Adipocyte (in vitro differentiated cells): ENCODE measurements around the gene PMEPA1.

Experiments used
- DNase-seq: peaks from one replicate; pipeline ENCODE4 v3.0.0-alpha.2; 2015; ENCODE audit warnings: low read depth
- H3K27me3 ChIP-seq: replicated peaks from 2 replicates; pipeline ENCODE4 v1.7.0; 2013; ENCODE audit warnings: mild to moderate bottlenecking, low read length, moderate library complexity; ENCODE audit not compliant: control insufficient read depth, insufficient read depth
- H3K36me3 ChIP-seq: 2 replicates; pipeline ENCODE4 v1.7.0; 2013; ENCODE audit warnings: low read length, mild to moderate bottlenecking, moderate library complexity; ENCODE audit not compliant: control insufficient read depth, insufficient read depth, severe bottlenecking
- H3K4me1 ChIP-seq: 2 replicates; pipeline ENCODE4 v1.7.0; 2013; ENCODE audit warnings: mild to moderate bottlenecking, low read length, moderate library complexity; ENCODE audit not compliant: control insufficient read depth, insufficient read depth
- H3K4me3 ChIP-seq: 2 replicates; pipeline ENCODE4 v1.7.0; 2013; ENCODE audit warnings: mild to moderate bottlenecking, low read length, moderate library complexity
- H3K9ac ChIP-seq: 2 replicates; pipeline ENCODE4 v1.7.0; 2013; ENCODE audit warnings: mild to moderate bottlenecking, low read length, moderate library complexity
- H3K9me3 ChIP-seq: 2 replicates; pipeline ENCODE4 v1.7.0; 2013; ENCODE audit warnings: mild to moderate bottlenecking, low read length, moderate library complexity; ENCODE audit not compliant: control insufficient read depth

The PMEPA1 gene

DNA sequence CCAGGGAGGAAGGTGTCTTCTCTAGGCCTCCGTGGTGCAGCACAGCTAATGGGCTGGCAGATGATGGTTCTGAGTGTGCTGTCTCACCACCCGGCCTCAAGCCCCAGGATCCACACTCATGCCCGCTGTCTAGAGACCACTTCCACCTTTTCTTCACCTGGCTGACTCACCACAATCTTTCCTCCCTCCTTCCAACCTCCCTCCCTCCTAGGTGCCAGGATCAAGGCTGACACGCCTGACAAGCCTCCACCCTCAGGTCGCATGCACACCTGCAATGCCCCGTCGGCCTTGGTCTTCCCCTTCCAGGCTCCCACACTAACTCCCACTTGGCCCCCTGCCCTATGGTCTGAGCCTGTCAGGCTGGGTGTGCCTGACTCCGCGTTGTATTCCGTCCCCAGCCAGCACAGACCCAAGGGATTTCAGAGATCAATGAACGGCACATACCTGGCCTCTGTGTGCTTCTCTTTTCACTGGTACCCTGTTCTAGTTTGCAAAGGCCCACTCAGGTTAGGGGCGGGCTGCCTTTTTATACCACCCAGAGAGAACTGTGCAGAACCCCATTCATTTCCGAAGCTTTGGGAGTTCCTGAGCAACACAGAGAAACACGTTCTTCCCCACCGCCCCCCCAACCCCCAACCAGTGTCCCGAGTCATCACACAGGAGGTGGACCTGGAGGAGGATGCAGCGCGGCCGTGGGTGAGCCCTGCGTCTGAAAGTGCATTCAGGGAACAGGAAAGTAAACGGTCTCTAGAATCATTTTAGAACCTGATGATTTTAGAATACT lies 39.3 kb downstream of the PMEPA1 start:
- Histone ChIP-seq H3K4me1 (no peaks in the 10 kb centered on the region), H3K4me3 (no peak overlapping the region), H3K36me3 (no peaks in the 10 kb centered on the region), H3K9me3 (no peaks in the 10 kb centered on the region), H3K9ac (no peak overlapping the region), H3K27me3 (no peaks in the 10 kb centered on the region)
- DNase-seq, result no peak

DNA sequence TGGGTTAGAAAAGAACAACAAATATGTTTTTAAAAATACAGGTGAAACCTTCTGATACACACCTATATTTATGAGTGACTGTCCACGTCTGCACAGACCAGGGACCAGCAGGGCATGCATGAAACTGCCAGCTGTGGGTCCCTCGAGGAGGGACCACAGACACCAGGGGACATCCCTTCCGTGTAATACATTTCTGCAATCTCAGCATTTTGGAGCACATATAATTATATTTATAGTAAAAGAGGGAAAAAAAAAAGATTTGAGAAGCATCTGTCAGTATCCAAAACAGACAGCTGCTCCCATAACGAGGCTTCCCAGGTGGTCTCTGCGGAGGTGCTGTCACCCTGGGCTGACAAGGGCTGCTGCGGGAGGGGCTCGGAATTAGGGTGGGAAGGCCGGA lies 40.2 kb downstream of the PMEPA1 start:
- no peak overlapping the region for H3K9ac ChIP-seq

DNA sequence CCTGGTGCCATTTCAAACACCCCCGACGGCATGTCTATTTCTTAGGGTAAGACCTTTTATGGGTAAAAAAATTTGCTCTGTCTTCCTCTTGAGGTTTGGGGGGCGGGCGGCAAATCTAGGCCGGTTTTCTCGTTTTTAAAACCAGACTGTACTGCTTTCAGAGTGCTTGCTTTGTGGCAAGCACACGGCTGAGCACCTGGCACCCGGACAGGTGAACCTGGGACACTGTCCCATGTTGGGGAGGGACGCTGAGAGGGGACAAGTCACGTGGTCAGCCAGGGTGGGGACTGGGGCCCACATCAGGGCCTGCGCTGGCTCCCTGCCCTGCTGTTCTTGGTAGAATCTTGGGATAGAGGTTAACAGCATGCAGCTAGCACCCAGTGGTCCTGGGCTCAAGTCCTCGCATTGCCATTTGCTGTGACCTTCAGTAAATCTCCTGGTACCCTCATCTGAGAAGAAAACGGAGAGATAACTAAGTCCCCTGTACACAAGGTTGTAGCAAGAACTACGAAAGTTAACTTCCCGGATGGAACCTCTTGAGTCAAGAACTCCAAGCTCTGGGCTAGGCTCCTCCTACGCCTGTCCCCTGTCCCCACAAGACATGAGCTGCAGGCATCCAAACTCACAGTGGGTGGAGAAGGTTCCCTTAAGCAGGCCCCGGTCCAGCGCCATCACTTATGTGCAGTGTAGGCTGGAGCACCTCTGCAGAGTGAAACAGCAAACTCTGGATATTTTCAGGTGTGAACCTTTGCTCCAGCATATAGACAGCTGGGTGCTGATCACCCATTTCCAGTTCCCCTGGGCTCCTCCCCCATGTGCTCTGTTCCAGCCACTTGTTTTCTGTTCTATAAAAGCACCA lies 41.7 kb downstream of the PMEPA1 start:
- H3K36me3 ChIP-seq, result no peaks in the 10 kb centered on the region
- H3K27me3 ChIP-seq, result no peaks in the 10 kb centered on the region
- H3K4me1 ChIP-seq, result no peaks in the 10 kb centered on the region
- no peak overlapping the region for H3K9ac ChIP-seq
- no peak for DNase-seq
- H3K9me3 ChIP-seq, result no peaks in the 10 kb centered on the region
- H3K4me3 ChIP-seq, result no peak overlapping the region

More for the DNA sequence above, 40.2 kb downstream of the PMEPA1 start:
- H3K27me3 ChIP-seq, result no peaks in the 10 kb centered on the region
- no peaks in the 10 kb centered on the region for H3K4me1 ChIP-seq
- no peak for DNase-seq
- no peaks in the 10 kb centered on the region for H3K36me3 ChIP-seq
- H3K9me3 ChIP-seq, result no peaks in the 10 kb centered on the region
- H3K4me3 ChIP-seq, result no peak overlapping the region

- Histone ChIP-seq H3K9ac (no peak overlapping the region), H3K27me3 (no peaks in the 10 kb centered on the region), H3K4me3 (no peak overlapping the region), H3K4me1 (no peaks in the 10 kb centered on the region), H3K9me3 (no peaks in the 10 kb centered on the region), H3K36me3 (no peaks in the 10 kb centered on the region)
- DNase-seq, result no peak
Observed at GRCh38 chr20:57667388-57667787, 42.4 kb downstream of the PMEPA1 start.

- Histone ChIP-seq H3K27me3 (no peaks in the 10 kb centered on the region), H3K4me1 (no peaks in the 10 kb centered on the region), H3K36me3 (no peaks in the 10 kb centered on the region), H3K9ac (no peak overlapping the region), H3K4me3 (no peak overlapping the region), H3K9me3 (no peaks in the 10 kb centered on the region)
- no peak for DNase-seq
Observed at GRCh38 chr20:57666834-57667157, 43.0 kb downstream of the PMEPA1 start.

GRCh38 chr20:57666106-57666833 lies 43.5 kb downstream of the PMEPA1 start:
- Histone ChIP-seq H3K9ac (no peak overlapping the region), H3K4me1 (no peaks in the 10 kb centered on the region)

DNA sequence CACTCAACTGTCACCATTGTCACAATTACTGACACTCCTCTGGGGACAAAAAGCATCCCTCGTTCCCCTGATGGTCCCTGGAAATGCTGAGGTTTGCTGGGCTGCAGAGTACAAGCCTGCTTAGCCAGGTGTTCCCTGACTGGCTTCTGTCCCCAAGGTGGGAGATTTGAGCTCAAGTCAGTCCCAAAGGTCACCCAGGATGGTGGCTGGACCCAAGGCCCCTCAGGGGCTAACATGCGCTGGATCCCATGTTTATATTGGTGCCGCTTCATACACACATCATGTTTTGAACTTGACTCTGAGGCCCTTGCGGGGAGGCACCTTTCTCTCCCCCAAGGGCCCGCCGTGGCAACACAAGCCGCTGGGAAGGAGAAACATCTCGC lies 44.2 kb downstream of the PMEPA1 start:
- Histone ChIP-seq H3K9ac (no peak overlapping the region), H3K9me3 (no peaks in the 10 kb centered on the region), H3K27me3 (no peaks in the 10 kb centered on the region), H3K4me3 (no peak overlapping the region), H3K4me1 (no peaks in the 10 kb centered on the region), H3K36me3 (no peaks in the 10 kb centered on the region)
- no peak for DNase-seq

More at GRCh38 chr20:57666106-57666833, 43.5 kb downstream of the PMEPA1 start:
- DNase-seq, result no peak
- no peaks in the 10 kb centered on the region for H3K27me3 ChIP-seq
- no peaks in the 10 kb centered on the region for H3K36me3 ChIP-seq
- H3K9me3 ChIP-seq, result no peaks in the 10 kb centered on the region
- no peak overlapping the region for H3K4me3 ChIP-seq

GRCh38 chr20:57664924-57665588 lies 44.8 kb downstream of the PMEPA1 start:
- H3K27me3 ChIP-seq, result no peaks in the 10 kb centered on the region
- no peaks in the 10 kb centered on the region for H3K36me3 ChIP-seq
- no peak overlapping the region for H3K9ac ChIP-seq
- DNase-seq, result no peak
- H3K4me1 ChIP-seq, result no peaks in the 10 kb centered on the region
- no peak overlapping the region for H3K4me3 ChIP-seq
- H3K9me3 ChIP-seq, result no peaks in the 10 kb centered on the region

GRCh38 chr20:57664476-57664875 lies 45.3 kb downstream of the PMEPA1 start:
- Histone ChIP-seq H3K9ac (no peak overlapping the region), H3K9me3 (no peaks in the 10 kb centered on the region), H3K4me1 (no peaks in the 10 kb centered on the region), H3K36me3 (no peaks in the 10 kb centered on the region), H3K27me3 (no peaks in the 10 kb centered on the region), H3K4me3 (no peak overlapping the region)
- no peak for DNase-seq

- H3K9ac ChIP-seq, result no peak overlapping the region
- H3K9me3 ChIP-seq, result no peaks in the 10 kb centered on the region
- no peak for DNase-seq
- H3K4me3 ChIP-seq, result no peak overlapping the region
- H3K4me1 ChIP-seq, result no peaks in the 10 kb centered on the region
- no peaks in the 10 kb centered on the region for H3K27me3 ChIP-seq
- peaks cover 5% of the 10 kb centered on the region for H3K36me3 ChIP-seq
Observed at GRCh38 chr20:57663681-57664451, 45.9 kb downstream of the PMEPA1 start.
